ENCODE measurements around the gene FAM20A.

Gene FAM20A

DNA sequence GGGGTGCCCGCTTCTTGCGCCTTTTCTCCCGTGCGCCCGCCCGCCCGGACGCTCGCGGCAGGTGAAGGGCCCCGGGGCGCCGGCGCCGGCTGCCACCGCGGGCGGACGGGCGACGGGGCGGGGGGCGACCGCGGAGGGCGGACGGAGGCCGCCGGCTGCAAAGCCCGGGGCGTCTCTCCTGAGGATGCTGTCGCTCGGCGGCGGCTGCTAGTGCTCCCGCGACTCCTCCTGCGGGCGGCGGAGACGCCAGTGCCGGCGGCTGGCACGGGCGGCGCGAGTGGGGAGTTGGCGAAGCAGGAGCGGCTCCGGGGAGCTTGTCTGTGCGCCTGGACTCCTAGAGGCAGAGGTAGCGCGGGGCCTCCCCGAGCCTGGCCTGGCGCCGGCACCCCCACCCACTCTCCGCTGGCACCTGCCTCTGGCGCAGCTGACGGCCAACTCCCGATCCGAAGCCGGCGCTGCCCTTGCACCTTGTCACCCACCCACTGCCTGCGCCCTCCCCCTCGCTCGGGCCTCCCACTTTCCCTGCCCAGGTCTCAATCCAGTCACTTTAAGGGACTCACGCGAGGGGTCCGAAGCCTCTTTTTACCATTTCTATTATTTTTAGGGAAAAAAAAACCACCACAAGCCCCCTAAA, at the start of gene FAM20A:
Gene FAM20A (minus strand): TSS at position 437 of the 634 bp plus-strand sequence. CDS start 701 bp downstream, outside the sequence.
- DNase-seq (no peak), ATAC-seq (ENCODE audit: insufficient read depth, low read depth) (no peak)
- Histone ChIP-seq H2AFZ (ENCODE audit: low read depth, low read length) (no peak within 1 kb of the TSS), H3K9me3 (ENCODE audit: insufficient read depth, low read length, severe bottlenecking) (no peaks in the 10 kb centered on the region), H3K4me1 (ENCODE audit: insufficient read depth, low read length) (no peaks in the 10 kb centered on the region), H3K79me2 (ENCODE audit: insufficient read depth, low read length) (no peaks in the 10 kb centered on the region), H3K27me3 (ENCODE audit: insufficient read depth, low read length, poor library complexity) (peaks cover 15% of the 10 kb centered on the region), H4K20me1 (ENCODE audit: insufficient read depth, low read length) (no peaks in the 10 kb centered on the region), H3K4me3 (ENCODE audit: low read depth in 1 of 2, low read length in 2 of 2) (no peak within 1 kb of the TSS), H3K9ac (ENCODE audit: low read depth, low read length) (no peak within 1 kb of the TSS), H3K36me3 (ENCODE audit: insufficient read depth, low read length) (no peaks in the 10 kb centered on the region), H3K27ac (ENCODE audit: low read length) (no peak within 1 kb of the TSS), H3K4me2 (ENCODE audit: insufficient read depth, low read length) (no peak within 1 kb of the TSS)
- TF ChIP-seq EZH2 (IDR thresholded peaks at IDR 0.05; ENCODE audit: borderline replicate concordance, low read depth, low read length, severe bottlenecking) = no peak
- TF ChIP-seq, protein P1, sequence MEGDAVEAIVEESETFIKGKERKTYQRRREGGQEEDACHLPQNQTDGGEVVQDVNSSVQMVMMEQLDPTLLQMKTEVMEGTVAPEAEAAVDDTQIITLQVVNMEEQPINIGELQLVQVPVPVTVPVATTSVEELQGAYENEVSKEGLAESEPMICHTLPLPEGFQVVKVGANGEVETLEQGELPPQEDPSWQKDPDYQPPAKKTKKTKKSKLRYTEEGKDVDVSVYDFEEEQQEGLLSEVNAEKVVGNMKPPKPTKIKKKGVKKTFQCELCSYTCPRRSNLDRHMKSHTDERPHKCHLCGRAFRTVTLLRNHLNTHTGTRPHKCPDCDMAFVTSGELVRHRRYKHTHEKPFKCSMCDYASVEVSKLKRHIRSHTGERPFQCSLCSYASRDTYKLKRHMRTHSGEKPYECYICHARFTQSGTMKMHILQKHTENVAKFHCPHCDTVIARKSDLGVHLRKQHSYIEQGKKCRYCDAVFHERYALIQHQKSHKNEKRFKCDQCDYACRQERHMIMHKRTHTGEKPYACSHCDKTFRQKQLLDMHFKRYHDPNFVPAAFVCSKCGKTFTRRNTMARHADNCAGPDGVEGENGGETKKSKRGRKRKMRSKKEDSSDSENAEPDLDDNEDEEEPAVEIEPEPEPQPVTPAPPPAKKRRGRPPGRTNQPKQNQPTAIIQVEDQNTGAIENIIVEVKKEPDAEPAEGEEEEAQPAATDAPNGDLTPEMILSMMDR (IDR thresholded peaks at IDR 0.05; ENCODE audit: borderline replicate concordance, extremely low read depth, low read length, poor library complexity, severe bottlenecking) = no peak

- H3K9me3 ChIP-seq (ENCODE audit: insufficient read depth, low read length, severe bottlenecking) = no peaks in the 10 kb centered on the region
- no peak for ATAC-seq (ENCODE audit: insufficient read depth, low read depth)
- H3K27ac ChIP-seq (ENCODE audit: low read length) = no peak overlapping the region
- H3K27me3 ChIP-seq (ENCODE audit: insufficient read depth, low read length, poor library complexity) = peaks cover 6% of the 10 kb centered on the region
- TF ChIP-seq, protein P1 (IDR thresholded peaks at IDR 0.05; ENCODE audit: borderline replicate concordance, extremely low read depth, low read length, poor library complexity, severe bottlenecking) = no peak
- TF ChIP-seq EZH2 (IDR thresholded peaks at IDR 0.05; ENCODE audit: borderline replicate concordance, low read depth, low read length, severe bottlenecking) = no peak
- H3K36me3 ChIP-seq (ENCODE audit: insufficient read depth, low read length) = no peaks in the 10 kb centered on the region
- no peak overlapping the region for H3K4me2 ChIP-seq (ENCODE audit: insufficient read depth, low read length)
- H4K20me1 ChIP-seq (ENCODE audit: insufficient read depth, low read length) = no peaks in the 10 kb centered on the region
- H2AFZ ChIP-seq (ENCODE audit: low read depth, low read length) = no peak overlapping the region
- H3K4me3 ChIP-seq (ENCODE audit: low read depth in 1 of 2, low read length in 2 of 2) = no peak overlapping the region
- H3K4me1 ChIP-seq (ENCODE audit: insufficient read depth, low read length) = no peaks in the 10 kb centered on the region
- H3K79me2 ChIP-seq (ENCODE audit: insufficient read depth, low read length) = no peaks in the 10 kb centered on the region
- DNase-seq = no peak
- no peak overlapping the region for H3K9ac ChIP-seq (ENCODE audit: low read depth, low read length)
These were observed 48.2 kb upstream of the FAM20A start for GRCh38 chr17:68649324-68649723.

- Histone ChIP-seq H3K79me2 (ENCODE audit: insufficient read depth, low read length) (no peaks in the 10 kb centered on the region), H3K4me3 (ENCODE audit: low read depth in 1 of 2, low read length in 2 of 2) (no peak overlapping the region), H3K36me3 (ENCODE audit: insufficient read depth, low read length) (no peaks in the 10 kb centered on the region), H3K27ac (ENCODE audit: low read length) (no peak overlapping the region), H3K4me2 (ENCODE audit: insufficient read depth, low read length) (no peak overlapping the region), H3K9ac (ENCODE audit: low read depth, low read length) (no peak overlapping the region), H2AFZ (ENCODE audit: low read depth, low read length) (no peak overlapping the region), H3K9me3 (ENCODE audit: insufficient read depth, low read length, severe bottlenecking) (no peaks in the 10 kb centered on the region), H3K27me3 (ENCODE audit: insufficient read depth, low read length, poor library complexity) (peaks cover 14% of the 10 kb centered on the region), H3K4me1 (ENCODE audit: insufficient read depth, low read length) (no peaks in the 10 kb centered on the region), H4K20me1 (ENCODE audit: insufficient read depth, low read length) (no peaks in the 10 kb centered on the region)
- DNase-seq (no peak), ATAC-seq (ENCODE audit: insufficient read depth, low read depth) (no peak)
- TF ChIP-seq EZH2 (IDR thresholded peaks at IDR 0.05; ENCODE audit: borderline replicate concordance, low read depth, low read length, severe bottlenecking) = no peak
- TF ChIP-seq, protein P1 (IDR thresholded peaks at IDR 0.05; ENCODE audit: borderline replicate concordance, extremely low read depth, low read length, poor library complexity, severe bottlenecking) = no peak
These were observed 45.7 kb upstream of the FAM20A start for GRCh38 chr17:68646626-68647526.

All from DND-41 (cell line).